Activated T-helper 1 cell treated with anti-CD3 and anti-CD28 coated beads, Interleukin-2, amount 50 U/mL, for 16 hours (primary cell): ENCODE results near the gene CFAP410.

ENCODE experiments used
- DNase-seq, 2 donors: peaks; one replicate each; pipeline ENCODE4 v3.0.0-alpha.2; 2020; ENCODE audit warnings: low read depth in 1 of 2, low spot score in 1 of 2

The CFAP410 gene

GRCh38 chr21:44331650-44332307 is 7.4 kb downstream of the CFAP410 start:
- DNase-seq: no peak

- DNase-seq: no peak
These were observed 8.0 kb downstream of the CFAP410 start for GRCh38 chr21:44331209-44331608.

GRCh38 chr21:44330698-44331097 is 8.5 kb downstream of the CFAP410 start:
- DNase-seq: no peak

GRCh38 chr21:44329971-44330681 is 9.1 kb downstream of the CFAP410 start:
- DNase-seq: no peak

- DNase-seq: no peak
These were observed 9.9 kb downstream of the CFAP410 start for GRCh38 chr21:44329086-44329889.

GRCh38 chr21:44328242-44328895 is 10.8 kb downstream of the CFAP410 start:
- no peak for DNase-seq

- DNase-seq: no peak
These were observed 11.6 kb downstream of the CFAP410 start for GRCh38 chr21:44327603-44327974.

GRCh38 chr21:44326716-44327602 is 12.2 kb downstream of the CFAP410 start:
- DNase-seq: no peak

- no peak for DNase-seq
These were observed 12.9 kb downstream of the CFAP410 start for GRCh38 chr21:44326272-44326647.

GRCh38 chr21:44325386-44326271 is 13.6 kb downstream of the CFAP410 start:
- DNase-seq: no peak

GRCh38 chr21:44324854-44325107 is 14.4 kb downstream of the CFAP410 start:
- no peak for DNase-seq

GRCh38 chr21:44324106-44324853 is 14.9 kb downstream of the CFAP410 start:
- no peak for DNase-seq

- DNase-seq: no peak
These were observed 15.6 kb downstream of the CFAP410 start for GRCh38 chr21:44323591-44323990.

- no peak for DNase-seq
These were observed 16.4 kb downstream of the CFAP410 start for GRCh38 chr21:44322621-44323325.

- no peak for DNase-seq
These were observed 17.2 kb downstream of the CFAP410 start for GRCh38 chr21:44321846-44322450.

- no peak for DNase-seq
These were observed 18.3 kb downstream of the CFAP410 start for GRCh38 chr21:44320847-44321246.

- no peak for DNase-seq
These were observed 19.7 kb downstream of the CFAP410 start for GRCh38 chr21:44319407-44320065.
